Effector memory CD4-positive, alpha-beta T cell (primary cell): ENCODE results near the gene FBRS.
"Not testable (repeated sequence)": the region's sequence is repeated elsewhere in the genome, so short reads cannot be mapped to it uniquely, and the experiment has no call there.

Experiments used
- DNase-seq, 3 donors: peaks; one replicate each; pipeline ENCODE4 v3.0.0-alpha.2; 2020
- H3K27ac ChIP-seq: 2 replicates; pipeline ENCODE4 v1.7.0; 2013; ENCODE audit warnings: mild to moderate bottlenecking, low read length, moderate library complexity; ENCODE audit not compliant: insufficient read depth, poor library complexity, severe bottlenecking
- H3K27me3 ChIP-seq: replicated peaks from 2 replicates; pipeline ENCODE4 v1.7.0; 2013; ENCODE audit warnings: mild to moderate bottlenecking, low read length; ENCODE audit not compliant: insufficient read depth, control insufficient read depth, poor library complexity, severe bottlenecking
- H3K36me3 ChIP-seq: 2 replicates; pipeline ENCODE4 v1.7.0; 2013; ENCODE audit warnings: mild to moderate bottlenecking, low read length, moderate library complexity; ENCODE audit not compliant: control insufficient read depth, insufficient read depth
- H3K4me1 ChIP-seq: 2 replicates; pipeline ENCODE4 v1.7.0; 2013; ENCODE audit warnings: low read length, mild to moderate bottlenecking; ENCODE audit not compliant: control insufficient read depth, insufficient read depth, poor library complexity, severe bottlenecking
- H3K4me3 ChIP-seq: 2 replicates; pipeline ENCODE4 v1.7.0; 2013; ENCODE audit warnings: low read length, low read depth, mild to moderate bottlenecking; ENCODE audit not compliant: insufficient read depth, poor library complexity, severe bottlenecking
- H3K9me3 ChIP-seq: 2 replicates; pipeline ENCODE4 v1.7.0; 2013; ENCODE audit warnings: mild to moderate bottlenecking, low read length, moderate library complexity; ENCODE audit not compliant: control insufficient read depth

FBRS gene

GRCh38 chr16:30622455-30623032, 35.7 kb upstream of the FBRS start:
- no peak overlapping the region for H3K4me3 ChIP-seq
- H3K36me3 ChIP-seq = no peaks in the 10 kb centered on the region
- H3K9me3 ChIP-seq = no peaks in the 10 kb centered on the region
- H3K4me1 ChIP-seq = no peaks in the 10 kb centered on the region
- no peak for DNase-seq
- no peak overlapping the region for H3K27ac ChIP-seq
- no peaks in the 10 kb centered on the region for H3K27me3 ChIP-seq

DNA sequence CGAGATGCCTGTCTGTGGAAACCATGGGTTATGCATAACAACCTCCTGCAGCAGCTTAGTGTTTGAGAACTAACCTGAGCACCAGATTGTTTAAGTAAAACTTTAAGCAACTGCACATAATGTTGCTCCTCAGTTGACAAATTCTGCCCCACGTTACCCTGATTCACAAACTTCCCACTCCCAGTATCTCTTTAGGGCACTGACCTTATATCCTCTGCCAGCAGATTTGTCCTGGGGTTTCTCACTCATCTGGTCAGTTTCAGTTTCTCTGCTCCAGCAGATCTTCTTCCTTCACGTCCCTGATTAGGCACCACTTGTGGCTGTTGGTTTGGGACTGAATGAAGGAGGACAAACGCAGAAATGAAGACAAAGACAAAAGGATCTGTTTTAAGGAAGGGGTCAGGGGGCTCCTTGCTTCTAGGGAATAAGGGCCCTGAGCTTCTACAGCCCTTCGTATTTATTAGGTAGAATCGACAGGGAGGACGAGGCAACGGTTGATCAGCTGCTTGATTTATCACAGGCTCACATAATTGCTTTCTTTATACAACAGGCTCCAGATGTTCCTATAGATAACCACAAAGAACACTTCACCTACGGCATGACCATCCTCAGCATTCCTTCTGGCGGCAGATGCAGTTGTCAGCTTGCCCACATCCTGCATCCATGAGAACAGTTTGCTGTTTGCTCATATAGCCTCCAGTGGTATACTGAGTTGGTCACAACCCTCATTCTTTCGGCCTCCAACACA, 34.5 kb upstream of the FBRS start:
- Histone ChIP-seq H3K9me3 (no peaks in the 10 kb centered on the region), H3K4me3 (no peak overlapping the region), H3K27me3 (no peaks in the 10 kb centered on the region), H3K36me3 (no peaks in the 10 kb centered on the region), H3K27ac (no peak overlapping the region), H3K4me1 (peaks cover 2% of the 10 kb centered on the region)
- DNase-seq = no peak

DNA sequence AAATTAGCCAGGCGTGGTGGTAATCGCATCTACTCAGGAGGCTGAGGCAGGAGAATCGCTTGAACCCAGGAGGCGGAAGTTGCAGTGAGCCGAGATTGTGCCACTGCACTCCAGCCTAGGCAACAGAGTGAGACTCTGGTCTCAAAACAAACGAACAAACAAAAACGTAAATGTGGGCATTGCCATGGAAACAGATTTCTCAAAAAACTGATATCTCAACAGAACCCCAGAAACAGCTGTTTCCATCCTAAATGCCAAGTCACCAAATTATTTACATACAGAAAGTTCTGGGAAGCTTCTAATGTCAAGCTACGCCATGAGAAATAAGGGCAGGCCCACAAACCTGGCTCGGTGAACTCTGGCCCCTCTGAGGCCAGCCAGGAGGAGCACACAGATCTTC, 32.0 kb upstream of the FBRS start:
- DNase-seq = no peak
- no peaks in the 10 kb centered on the region for H3K9me3 ChIP-seq
- peaks cover 4% of the 10 kb centered on the region for H3K4me1 ChIP-seq
- no peak overlapping the region for H3K4me3 ChIP-seq
- no peaks in the 10 kb centered on the region for H3K36me3 ChIP-seq
- no peaks in the 10 kb centered on the region for H3K27me3 ChIP-seq
- H3K27ac ChIP-seq = no peak overlapping the region

DNA sequence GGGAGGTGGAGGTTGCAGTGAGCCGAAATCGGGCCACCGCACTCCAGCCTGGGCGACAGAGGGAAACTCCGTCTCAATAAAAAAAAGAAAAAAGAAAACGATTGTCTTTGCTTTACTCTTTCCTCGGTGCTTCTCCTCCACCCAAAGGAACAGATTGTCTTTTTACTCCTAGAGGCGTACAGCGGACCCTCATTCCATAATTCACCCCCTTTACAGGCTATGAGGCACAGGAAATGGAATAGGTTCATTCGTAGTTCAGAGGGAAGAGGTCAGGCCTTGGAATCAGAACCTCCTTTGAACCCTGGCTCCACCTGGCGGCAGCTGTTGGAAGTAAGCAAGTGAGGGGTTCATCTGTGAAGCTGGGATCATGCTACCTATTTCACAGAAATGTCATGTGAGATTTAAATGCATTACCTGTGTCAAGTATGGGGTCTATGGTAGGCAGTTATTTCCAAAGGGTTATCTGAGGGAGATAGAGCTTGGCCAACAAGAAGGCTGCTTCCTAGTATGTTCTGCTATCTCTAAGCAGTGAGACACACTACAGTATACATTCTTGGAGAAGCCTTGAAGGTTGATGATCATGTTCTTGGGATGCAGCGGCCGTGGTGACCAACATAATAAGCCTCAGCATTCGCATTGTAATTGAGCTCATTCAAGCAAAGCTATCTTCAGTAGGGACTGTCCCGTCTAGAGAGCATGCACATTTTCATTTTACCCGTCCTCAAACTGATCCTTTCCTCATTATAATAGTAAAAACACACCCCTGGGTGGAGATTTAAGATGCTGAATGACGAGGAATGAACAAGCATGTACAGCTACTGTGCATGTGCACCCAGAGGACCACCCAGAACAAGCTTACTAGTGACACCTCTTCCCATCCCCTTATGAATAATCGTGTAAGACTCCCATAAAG, 29.3 kb upstream of the FBRS start:
- H3K27me3 ChIP-seq = no peaks in the 10 kb centered on the region
- H3K27ac ChIP-seq = no peak overlapping the region
- H3K36me3 ChIP-seq = no peaks in the 10 kb centered on the region
- H3K9me3 ChIP-seq = no peaks in the 10 kb centered on the region
- H3K4me1 ChIP-seq = peaks cover 10% of the 10 kb centered on the region
- DNase-seq = peak; percentile 66 to 77 (median 66)
- no peak overlapping the region for H3K4me3 ChIP-seq

- DNase-seq, H3K36me3 ChIP-seq: not testable (repeated sequence)
- peaks cover 18% of the 10 kb centered on the region for H3K4me1 ChIP-seq
Measured at GRCh38 chr16:30632454-30632853, 25.8 kb upstream of the FBRS start.

DNA sequence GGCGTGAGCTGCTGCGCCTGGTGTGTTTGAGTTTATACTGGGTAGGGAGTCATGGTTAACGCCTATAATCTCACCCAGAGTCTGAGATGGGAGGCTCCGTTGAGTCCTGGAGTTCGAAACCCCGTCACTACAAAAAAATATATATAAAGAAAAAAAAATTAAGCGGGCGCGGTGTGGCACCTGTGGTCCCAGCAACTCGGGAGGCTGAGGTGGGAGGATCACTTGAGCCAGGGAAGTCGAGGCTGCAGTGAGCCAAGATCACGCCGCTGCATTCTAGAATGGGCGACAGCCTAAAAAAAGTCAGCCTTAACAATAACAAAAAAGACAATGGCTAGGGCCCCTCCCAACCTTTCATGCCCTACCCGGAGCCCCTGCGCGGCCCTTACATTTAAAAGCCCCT, 24.7 kb upstream of the FBRS start:
- Histone ChIP-seq H3K27me3 (no peaks in the 10 kb centered on the region), H3K27ac (peak overlapping the region; percentile 88), H3K36me3 (no peaks in the 10 kb centered on the region), H3K4me3 (peak overlapping the region; percentile 53), H3K4me1 (peaks cover 18% of the 10 kb centered on the region), H3K9me3 (no peaks in the 10 kb centered on the region)
- DNase-seq = no peak

More at GRCh38 chr16:30632454-30632853, 25.8 kb upstream of the FBRS start:
- not testable (repeated sequence) for H3K9me3 ChIP-seq, H3K27ac ChIP-seq, H3K27me3 ChIP-seq, H3K4me3 ChIP-seq

DNA sequence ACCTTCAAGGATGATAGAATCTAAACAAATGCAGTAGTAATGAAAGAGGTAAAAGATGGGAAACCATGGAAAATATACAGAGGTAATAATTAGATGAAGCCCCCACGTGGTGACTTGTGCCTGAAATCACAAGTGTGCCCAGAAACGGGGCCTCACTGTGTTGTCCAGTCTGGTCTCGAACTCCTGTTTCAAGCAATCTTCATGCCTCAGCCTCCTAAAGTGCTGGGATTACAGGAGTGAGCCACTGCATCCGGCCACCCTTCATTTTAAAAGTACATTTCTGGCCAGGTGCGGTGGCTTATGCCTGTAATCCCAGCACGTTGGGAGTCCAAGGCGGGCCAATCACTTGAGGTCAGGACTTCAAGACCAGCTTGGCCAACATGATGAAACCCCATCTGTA, 21.6 kb upstream of the FBRS start:
- H3K36me3 ChIP-seq = no peaks in the 10 kb centered on the region
- DNase-seq = no peak
- H3K4me1 ChIP-seq = peaks cover 14% of the 10 kb centered on the region
- no peaks in the 10 kb centered on the region for H3K27me3 ChIP-seq
- H3K9me3 ChIP-seq = no peaks in the 10 kb centered on the region
- no peak overlapping the region for H3K27ac ChIP-seq
- H3K4me3 ChIP-seq = no peak overlapping the region

- not testable (repeated sequence) for H3K4me3 ChIP-seq, DNase-seq, H3K27ac ChIP-seq, H3K9me3 ChIP-seq, H3K36me3 ChIP-seq, H3K27me3 ChIP-seq
- peaks cover 14% of the 10 kb centered on the region for H3K4me1 ChIP-seq
Measured at GRCh38 chr16:30637139-30637538, 21.1 kb upstream of the FBRS start.

DNA sequence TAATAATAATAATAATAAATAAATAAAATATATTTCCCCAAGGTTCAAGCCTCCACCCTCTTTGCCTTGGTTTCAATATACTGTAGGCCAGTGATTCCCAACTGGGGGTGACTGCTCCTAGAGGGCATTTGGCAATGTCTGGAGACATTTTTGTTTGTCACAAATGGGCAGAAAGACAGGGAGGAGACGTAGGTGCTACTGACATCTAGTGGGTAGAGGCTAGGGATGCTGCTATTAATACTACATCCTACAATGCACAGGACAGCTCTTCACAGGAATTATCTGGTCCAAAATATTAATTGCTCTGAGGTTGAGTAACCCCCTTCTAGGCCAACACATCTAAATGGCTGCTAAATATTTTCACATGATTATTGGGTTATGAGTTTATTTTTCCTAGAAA, 20.3 kb upstream of the FBRS start:
- Histone ChIP-seq H3K27me3 (no peaks in the 10 kb centered on the region), H3K27ac (no peak overlapping the region), H3K36me3 (no peaks in the 10 kb centered on the region), H3K9me3 (no peaks in the 10 kb centered on the region), H3K4me1 (peaks cover 14% of the 10 kb centered on the region), H3K4me3 (no peak overlapping the region)
- no peak for DNase-seq
